Type B pancreatic cell (in vitro differentiated cells): ENCODE data around the gene ALDH18A1. TPM values are rescaled to one million over a fixed set of nuclear protein-coding genes. Genes with fewer than 3 reads are reported as not detected.

Source experiments
- DNase-seq: peaks from one replicate; pipeline ENCODE4 v3.0.0; 2021; ENCODE audit warnings: mixed read lengths; ENCODE audit not compliant: unreplicated experiment; ENCODE audit errors: extremely low spot score
- H3K27ac Mint-ChIP-seq: 2 replicates; pipeline ENCODE4 v1.8.0; 2021; ENCODE audit warnings: mild to moderate bottlenecking, mixed read lengths
- H3K27me3 Mint-ChIP-seq: 2 replicates; pipeline ENCODE4 v1.8.0; 2021; ENCODE audit warnings: mixed read lengths
- H3K36me3 Mint-ChIP-seq: 2 replicates; pipeline ENCODE4 v1.8.0; 2021; ENCODE audit warnings: mixed read lengths
- H3K4me1 Mint-ChIP-seq: one replicate; pipeline ENCODE4 v1.8.0; 2021; ENCODE audit warnings: mixed read lengths; ENCODE audit not compliant: unreplicated experiment
- H3K4me3 Mint-ChIP-seq: 2 replicates; pipeline ENCODE4 v1.8.0; 2021; ENCODE audit warnings: mild to moderate bottlenecking, mixed read lengths
- H3K9me3 Mint-ChIP-seq: 2 replicates; pipeline ENCODE4 v1.8.0; 2021; ENCODE audit warnings: mixed read lengths
- long read RNA-seq: library from polyadenylated mRNA; unstranded; transcript quantifications from one replicate; pipeline ENCODE4 v2.0.0, GENCODE V29; 2020
- total RNA-seq: library from RNA; stranded (reverse); gene quantifications from 2 replicates; pipeline ENCODE4 v1.2.1, GENCODE V29; 2021; ENCODE audit warnings: low replicate concordance
- TF ChIP-seq, protein P1 (sequence below): fragments of 200-600 bp; sonication (generic); conservative IDR thresholded peaks from 2 replicates; pipeline ENCODE4 v1.5.0; 2021; ENCODE audit warnings: antibody characterized with exemption, mild to moderate bottlenecking

The ALDH18A1 gene
- 111 and 113 TPM in 2 replicates for total RNA-seq
- long read RNA-seq, transcript ALDH18A1-201 (18 exons, 3,337 nt), result minor isoform, 66 of 485 reads
- long read RNA-seq, transcript ALDH18A1-202 (18 exons, 3,359 nt), result major isoform, 334 of 485 reads
- long read RNA-seq, partial matches to known transcripts, result 35 of 485 reads
- long read RNA-seq, other reads (novel, unspliced or antisense), result 50 of 485 reads

DNA sequence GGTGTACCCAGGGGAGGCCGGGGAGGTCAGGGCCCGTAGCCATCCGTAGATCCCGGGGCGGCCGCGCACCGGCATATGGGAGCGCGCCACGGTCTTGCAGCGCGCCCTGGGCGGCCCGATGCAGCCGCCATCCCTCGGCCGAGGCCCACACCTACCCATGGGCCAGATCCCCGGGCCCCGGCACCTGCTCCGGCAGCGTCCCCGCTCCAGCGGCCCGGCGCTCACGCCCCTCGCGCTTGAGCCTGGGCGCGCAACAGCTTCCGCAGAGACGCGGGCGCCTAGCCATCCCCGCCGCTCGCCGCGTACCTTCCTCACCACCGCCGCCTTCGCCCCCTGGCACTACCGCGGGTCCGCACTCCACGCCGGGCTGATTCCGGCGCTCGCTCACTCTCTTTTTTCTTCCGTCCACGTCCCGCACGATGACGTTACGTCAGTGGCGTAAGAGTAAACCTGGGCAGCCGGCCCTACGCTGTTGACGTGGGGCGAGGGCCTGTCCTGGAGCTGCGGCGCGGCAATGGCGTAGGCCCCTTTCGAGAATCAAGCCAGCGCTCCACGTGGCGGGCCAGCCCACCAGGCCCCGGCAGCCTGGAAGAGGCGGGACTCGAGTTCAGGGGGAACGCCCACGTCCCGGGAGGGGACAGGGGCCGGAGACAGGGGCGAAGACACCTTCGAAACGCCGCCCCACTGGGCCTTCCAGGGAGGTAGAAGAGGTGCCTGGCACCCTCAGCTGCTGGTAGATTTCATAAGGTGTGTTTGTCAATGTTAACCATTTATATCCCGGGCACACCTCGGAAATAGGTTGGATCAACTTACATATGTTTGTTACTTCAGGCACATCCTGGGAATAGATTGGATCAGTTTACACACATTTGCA lies at the start of gene ALDH18A1:
Gene ALDH18A1 (minus strand): TSS at position 421 of the 874 bp plus-strand sequence. CDS start 3,334 bp downstream, outside the sequence.
- peak within 1 kb of the TSS; percentile 94 for H3K27ac Mint-ChIP-seq
- peaks cover 16% of the 10 kb centered on the region for H3K4me1 Mint-ChIP-seq
- TF ChIP-seq, protein P1, sequence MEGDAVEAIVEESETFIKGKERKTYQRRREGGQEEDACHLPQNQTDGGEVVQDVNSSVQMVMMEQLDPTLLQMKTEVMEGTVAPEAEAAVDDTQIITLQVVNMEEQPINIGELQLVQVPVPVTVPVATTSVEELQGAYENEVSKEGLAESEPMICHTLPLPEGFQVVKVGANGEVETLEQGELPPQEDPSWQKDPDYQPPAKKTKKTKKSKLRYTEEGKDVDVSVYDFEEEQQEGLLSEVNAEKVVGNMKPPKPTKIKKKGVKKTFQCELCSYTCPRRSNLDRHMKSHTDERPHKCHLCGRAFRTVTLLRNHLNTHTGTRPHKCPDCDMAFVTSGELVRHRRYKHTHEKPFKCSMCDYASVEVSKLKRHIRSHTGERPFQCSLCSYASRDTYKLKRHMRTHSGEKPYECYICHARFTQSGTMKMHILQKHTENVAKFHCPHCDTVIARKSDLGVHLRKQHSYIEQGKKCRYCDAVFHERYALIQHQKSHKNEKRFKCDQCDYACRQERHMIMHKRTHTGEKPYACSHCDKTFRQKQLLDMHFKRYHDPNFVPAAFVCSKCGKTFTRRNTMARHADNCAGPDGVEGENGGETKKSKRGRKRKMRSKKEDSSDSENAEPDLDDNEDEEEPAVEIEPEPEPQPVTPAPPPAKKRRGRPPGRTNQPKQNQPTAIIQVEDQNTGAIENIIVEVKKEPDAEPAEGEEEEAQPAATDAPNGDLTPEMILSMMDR, result no peak
- peaks cover 4% of the 10 kb centered on the region for H3K9me3 Mint-ChIP-seq
- H3K27me3 Mint-ChIP-seq, result no peaks in the 10 kb centered on the region
- peak; percentile 96 for DNase-seq
- H3K4me3 Mint-ChIP-seq, result peak within 1 kb of the TSS; percentile 100
- peaks cover 22% of the 10 kb centered on the region for H3K36me3 Mint-ChIP-seq

DNA sequence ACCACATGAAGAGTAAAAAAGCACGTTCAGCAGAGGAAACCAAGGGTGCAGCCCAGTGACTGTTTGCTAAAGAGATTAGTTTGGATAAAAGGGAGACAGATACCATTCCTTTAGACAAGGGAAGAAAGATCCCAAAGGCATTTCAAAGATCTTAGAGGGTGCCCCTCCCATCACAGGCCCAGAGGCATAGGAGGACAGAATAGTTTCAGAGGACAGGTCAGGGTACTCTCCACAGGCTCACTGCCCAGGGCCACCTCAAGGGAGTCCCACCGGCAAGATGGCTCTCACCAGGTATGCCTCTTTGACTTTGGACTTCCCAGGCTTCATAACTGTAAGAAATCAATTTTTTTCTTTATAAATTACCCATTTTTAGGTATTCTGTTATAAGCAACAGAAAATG lies 41.9 kb upstream of the ALDH18A1 start:
- no peak overlapping the region for H3K4me3 Mint-ChIP-seq

DNA sequence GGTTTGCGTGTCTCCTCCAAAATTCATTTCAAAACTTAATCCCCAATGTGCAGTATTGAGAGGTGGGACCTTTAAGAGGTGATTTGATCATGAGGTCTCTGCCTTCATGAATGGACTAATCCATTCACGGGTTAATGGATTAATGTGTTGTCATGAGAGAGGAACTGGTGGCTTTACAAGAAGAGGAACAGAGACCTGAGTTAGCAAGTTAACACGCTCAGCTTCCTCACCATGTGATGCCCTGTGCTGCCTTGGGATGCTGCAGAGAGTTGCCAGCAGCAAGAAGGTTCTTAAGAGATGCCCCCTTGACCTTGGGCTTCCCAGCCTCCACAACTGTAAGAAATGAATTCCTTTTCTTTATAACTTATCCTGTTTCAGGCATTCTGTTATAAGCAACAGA lies 40.9 kb upstream of the ALDH18A1 start:
- TF ChIP-seq, protein P1, result no peak
- Mint-ChIP-seq H3K9me3 (no peaks in the 10 kb centered on the region), H3K4me1 (peaks cover 6% of the 10 kb centered on the region), H3K27ac (no peak overlapping the region), H3K27me3 (no peaks in the 10 kb centered on the region), H3K36me3 (no peaks in the 10 kb centered on the region), H3K4me3 (no peak overlapping the region)
- no peak for DNase-seq

More for the DNA sequence above, 41.9 kb upstream of the ALDH18A1 start:
- H3K4me1 Mint-ChIP-seq, result no peaks in the 10 kb centered on the region
- no peak for DNase-seq
- no peaks in the 10 kb centered on the region for H3K36me3 Mint-ChIP-seq
- H3K27ac Mint-ChIP-seq, result no peak overlapping the region
- H3K9me3 Mint-ChIP-seq, result no peaks in the 10 kb centered on the region
- no peaks in the 10 kb centered on the region for H3K27me3 Mint-ChIP-seq
- TF ChIP-seq, protein P1, result no peak

DNA sequence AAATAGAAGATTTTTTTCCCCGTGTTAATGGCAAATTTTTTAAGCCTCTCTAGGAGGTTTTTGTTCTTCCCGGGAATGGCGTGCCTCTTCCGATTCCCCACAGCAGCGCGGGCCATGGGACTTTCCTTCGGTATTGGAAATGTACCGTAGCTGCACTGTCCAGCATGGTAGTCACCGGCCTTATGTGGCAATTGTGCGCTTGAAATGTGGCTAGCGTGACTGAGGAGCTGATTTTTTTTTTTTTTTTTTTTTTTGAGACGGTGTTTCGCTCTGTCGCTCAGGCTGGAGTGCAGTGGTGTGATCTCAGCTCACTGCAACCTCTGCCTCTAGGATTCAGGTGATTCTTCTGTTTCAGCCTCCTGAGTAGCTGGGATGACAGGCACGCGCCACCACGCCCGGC lies 38.2 kb upstream of the ALDH18A1 start:
- Mint-ChIP-seq H3K4me1 (peaks cover 24% of the 10 kb centered on the region), H3K4me3 (no peak overlapping the region), H3K27me3 (no peaks in the 10 kb centered on the region), H3K36me3 (peaks cover 8% of the 10 kb centered on the region), H3K27ac (no peak overlapping the region), H3K9me3 (no peaks in the 10 kb centered on the region)
- DNase-seq, result no peak
- TF ChIP-seq, protein P1, result no peak

DNA sequence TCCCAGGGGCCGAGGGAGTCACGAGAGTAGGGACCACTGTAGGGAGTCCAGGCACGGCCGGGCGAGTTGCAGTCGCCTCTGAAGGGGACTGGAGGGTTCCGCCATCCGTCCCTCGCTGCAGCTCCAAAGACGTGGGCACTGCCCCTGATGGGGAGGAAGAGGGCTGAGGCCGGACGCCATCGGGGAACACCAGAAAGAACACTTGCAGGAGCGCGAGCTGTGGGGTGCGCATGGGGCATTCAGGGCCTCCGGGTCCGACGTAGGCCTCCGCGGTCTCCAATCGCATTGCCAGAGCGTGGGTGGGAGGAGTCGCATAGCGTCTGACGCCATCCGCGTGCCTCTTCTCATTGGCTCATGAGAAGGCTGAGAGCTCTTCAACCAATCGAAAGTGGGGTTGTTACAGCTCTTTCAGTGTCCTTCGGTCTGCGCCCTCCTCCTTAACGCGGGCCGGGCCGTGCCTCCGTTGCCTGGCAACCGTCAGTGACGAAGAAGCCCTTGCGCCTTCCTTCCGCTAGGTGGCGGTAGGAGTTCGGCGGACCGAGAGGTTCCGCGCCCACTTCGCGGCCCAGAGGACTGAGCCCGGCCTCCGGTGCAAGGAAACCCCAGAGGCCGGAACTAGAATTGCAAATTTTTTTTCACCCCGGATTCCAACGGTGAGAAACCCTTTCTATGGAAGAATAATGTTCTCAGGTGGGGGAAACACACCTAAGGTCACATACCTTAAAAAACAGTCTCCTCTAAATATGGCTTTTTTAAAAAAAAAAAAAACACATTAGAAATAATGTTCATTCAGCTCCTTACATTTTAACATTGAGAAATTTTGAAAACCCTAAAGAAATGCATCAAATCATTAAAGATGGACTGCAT lies 37.4 kb upstream of the ALDH18A1 start, which contains the start of gene TCTN3:
Gene TCTN3 (minus strand): TSS at position 260 of the 867 bp plus-strand sequence. CDS start 28 bp downstream, at position 232.
- Mint-ChIP-seq H3K36me3 (peaks cover 13% of the 10 kb centered on the region), H3K4me1 (peaks cover 24% of the 10 kb centered on the region), H3K4me3 (peak within 1 kb of the TSS; percentile 93), H3K27ac (peak within 1 kb of the TSS; percentile 92), H3K27me3 (no peaks in the 10 kb centered on the region), H3K9me3 (no peaks in the 10 kb centered on the region)
- DNase-seq, result peak; percentile 98
- TF ChIP-seq, protein P1, result peak; percentile 100
